AG10803 (cell line): Measurements from ENCODE around the gene LMX1B.
"Not testable (repeated sequence)": the region's sequence is repeated elsewhere in the genome, so short reads cannot be mapped to it uniquely, and the experiment has no call there.

Experiments
- DNase-seq: peaks from one replicate; pipeline ENCODE4 v3.0.0; 2010; ENCODE audit warnings: low read depth
- H3K4me3 ChIP-seq: 2 replicates; pipeline ENCODE4 v1.5.1; 2011; ENCODE audit warnings: mild to moderate bottlenecking, low read length, control low read depth
- CTCF ChIP-seq: conservative IDR thresholded peaks from 2 replicates; pipeline ENCODE4 v1.5.1; 2011; ENCODE audit warnings: mild to moderate bottlenecking, low read length, control low read depth, inconsistent platforms

Gene LMX1B

GRCh38 chr9:126613651-126614050, at the start of gene LMX1B:
LMX1B (plus strand) TSS chr9:126613928; CDS start chr9:126614450, 522 bp downstream.
- TF ChIP-seq CTCF: no peak
- peak; percentile 62 for DNase-seq
- H3K4me3 ChIP-seq: no peak within 1 kb of the TSS

- no peak for DNase-seq
- H3K4me3 ChIP-seq: no peak overlapping the region
- TF ChIP-seq CTCF: no peak
These were observed 49.6 kb upstream of the LMX1B start for GRCh38 chr9:126564128-126564527.

GRCh38 chr9:126564716-126565115, 49.0 kb upstream of the LMX1B start:
- DNase-seq: no peak
- TF ChIP-seq CTCF: no peak
- H3K4me3 ChIP-seq: no peak overlapping the region

GRCh38 chr9:126565336-126566128, 48.2 kb upstream of the LMX1B start:
- DNase-seq: no peak
- H3K4me3 ChIP-seq: no peak overlapping the region
- no peak for TF ChIP-seq CTCF

GRCh38 chr9:126569036-126569435, 44.7 kb upstream of the LMX1B start:
- DNase-seq: no peak
- no peak for TF ChIP-seq CTCF
- H3K4me3 ChIP-seq: no peak overlapping the region

- TF ChIP-seq CTCF: no peak
- no peak for DNase-seq
- no peak overlapping the region for H3K4me3 ChIP-seq
These were observed 35.7 kb upstream of the LMX1B start for GRCh38 chr9:126578029-126578428.

GRCh38 chr9:126580319-126580718, 33.4 kb upstream of the LMX1B start:
- not testable (repeated sequence) for DNase-seq, H3K4me3 ChIP-seq
